H1 (cell line): ENCODE data around the gene SCG3. TPM values are rescaled to one million over a fixed set of nuclear protein-coding genes. Genes with fewer than 3 reads are reported as not detected.

Experiments used
- ATF3 ChIP-seq: IDR thresholded peaks from 2 replicates; pipeline ENCODE4 v1.6.1; 2011; ENCODE audit warnings: low read depth, mild to moderate bottlenecking, low read length; ENCODE audit not compliant: insufficient read depth
- BRCA1 ChIP-seq: IDR thresholded peaks from 2 replicates; pipeline ENCODE4 v1.6.1; 2012; ENCODE audit warnings: low read depth, low read length, improper control_type of control experiment
- CHD1 ChIP-seq: IDR thresholded peaks from 2 replicates; pipeline ENCODE4 v1.6.1; 2012; ENCODE audit warnings: low read depth, low read length, improper control_type of control experiment
- CHD7 ChIP-seq: fragments of 300-600 bp; sonication (generic); IDR thresholded peaks from 2 replicates; pipeline ENCODE4 v1.7.1; 2012; ENCODE audit warnings: low read length, moderate library complexity, mild to moderate bottlenecking, inconsistent platforms; ENCODE audit not compliant: insufficient replicate concordance
- CTBP2 ChIP-seq: IDR thresholded peaks from 2 replicates; pipeline ENCODE4 v1.7.0; 2011; ENCODE audit warnings: borderline replicate concordance, mild to moderate bottlenecking, moderate library complexity, mixed read lengths, low read length; ENCODE audit not compliant: insufficient read depth, insufficient read length
- GABPA ChIP-seq: IDR thresholded peaks from 2 replicates; pipeline ENCODE4 v1.6.1; 2011; ENCODE audit warnings: mild to moderate bottlenecking, low read length, moderate library complexity, borderline replicate concordance; ENCODE audit not compliant: insufficient read depth
- GTF2F1 ChIP-seq: IDR thresholded peaks from 2 replicates; pipeline ENCODE4 v1.6.1; 2012; ENCODE audit warnings: low read depth, low read length, improper control_type of control experiment, borderline replicate concordance
- KDM4A ChIP-seq: IDR thresholded peaks from one replicate; pipeline ENCODE4 v1.7.1; 2012; ENCODE audit warnings: low read depth, mild to moderate bottlenecking, moderate library complexity, low read length, inconsistent platforms; ENCODE audit not compliant: severe bottlenecking
- KDM5A ChIP-seq: fragments of 200-600 bp; IDR thresholded peaks from 2 replicates; pipeline ENCODE4 v1.7.1; 2012; ENCODE audit warnings: mild to moderate bottlenecking, low read length, inconsistent platforms, mixed read lengths
- NRF1 ChIP-seq: IDR thresholded peaks from 2 replicates; pipeline ENCODE4 v1.6.1; 2011; ENCODE audit warnings: mild to moderate bottlenecking, low read depth, low read length, improper control_type of control experiment
- SIN3A ChIP-seq, 2 experiments: IDR thresholded peaks in 1 of 2; conservative IDR thresholded peaks in 1 of 2; 2 replicates each; pipeline ENCODE4 v1.6.1; 2011 to 2012; ENCODE audit warnings: low read length in 2 of 2, improper control_type of control experiment in 1 of 2, low read depth in 1 of 2, mild to moderate bottlenecking in 1 of 2
- polyA plus RNA-seq, 7 experiments: library from polyadenylated mRNA; depleted of rRNA in 3 of 7; stranded (reverse) in 5 of 7; unstranded in 2 of 7; fragments of >200 nt in 5 of 7; fragments of 200-250 nt in 2 of 7; gene quantifications; 1 replicate in 5 of 7; 2 replicates in 1 of 7; 4 replicates in 1 of 7; pipeline versions ENCODE4 v1.2.1 to v1.2.3, GENCODE V29; 2011 to 2013; ENCODE audit warnings: missing spikeins in 2 of 7, mixed read lengths in 2 of 7
- total RNA-seq: library from RNA; stranded (reverse); fragmentation: NEBNext Ultra II Directional; extraction: Animal tissue kit (Norgen Biotek cat#: 25700); gene quantifications from 2 replicates; pipeline ENCODE4 v1.2.1, GENCODE V29; 2021

Gene SCG3
- total and polyA plus RNA-seq, 2 of the 8 experiments (the other 6 are each of a cell fraction or from before 2014, with no cell fraction given): 5.2 to 45.9 TPM

GRCh38 chr15:51766341-51766740 lies 85.0 kb downstream of the SCG3 start (continued):
- TF ChIP-seq CHD7: no peak
- TF ChIP-seq BRCA1: no peak
- no peak for TF ChIP-seq NRF1
- TF ChIP-seq KDM5A: no peak
- no peak for TF ChIP-seq GABPA
- TF ChIP-seq CHD1: no peak
- no peak for TF ChIP-seq SIN3A (conservative IDR thresholded peaks at IDR 0.05 in 1 of 2, IDR thresholded peaks at IDR 0.05 in 1 of 2; ENCODE audit: low read depth in 1 of 2, low read length in 2 of 2)
- TF ChIP-seq KDM4A: no peak
- TF ChIP-seq ATF3: no peak
- TF ChIP-seq GTF2F1: no peak
- no peak for TF ChIP-seq CTBP2
